ENCODE measurements around the gene ABHD11. TPM values are rescaled to one million over a fixed set of nuclear protein-coding genes. Genes with fewer than 3 reads are reported as not detected.

ABHD11 gene
- polyA plus RNA-seq, 3 donors: 15.0 to 23.7 (median 15.8) TPM

DNA sequence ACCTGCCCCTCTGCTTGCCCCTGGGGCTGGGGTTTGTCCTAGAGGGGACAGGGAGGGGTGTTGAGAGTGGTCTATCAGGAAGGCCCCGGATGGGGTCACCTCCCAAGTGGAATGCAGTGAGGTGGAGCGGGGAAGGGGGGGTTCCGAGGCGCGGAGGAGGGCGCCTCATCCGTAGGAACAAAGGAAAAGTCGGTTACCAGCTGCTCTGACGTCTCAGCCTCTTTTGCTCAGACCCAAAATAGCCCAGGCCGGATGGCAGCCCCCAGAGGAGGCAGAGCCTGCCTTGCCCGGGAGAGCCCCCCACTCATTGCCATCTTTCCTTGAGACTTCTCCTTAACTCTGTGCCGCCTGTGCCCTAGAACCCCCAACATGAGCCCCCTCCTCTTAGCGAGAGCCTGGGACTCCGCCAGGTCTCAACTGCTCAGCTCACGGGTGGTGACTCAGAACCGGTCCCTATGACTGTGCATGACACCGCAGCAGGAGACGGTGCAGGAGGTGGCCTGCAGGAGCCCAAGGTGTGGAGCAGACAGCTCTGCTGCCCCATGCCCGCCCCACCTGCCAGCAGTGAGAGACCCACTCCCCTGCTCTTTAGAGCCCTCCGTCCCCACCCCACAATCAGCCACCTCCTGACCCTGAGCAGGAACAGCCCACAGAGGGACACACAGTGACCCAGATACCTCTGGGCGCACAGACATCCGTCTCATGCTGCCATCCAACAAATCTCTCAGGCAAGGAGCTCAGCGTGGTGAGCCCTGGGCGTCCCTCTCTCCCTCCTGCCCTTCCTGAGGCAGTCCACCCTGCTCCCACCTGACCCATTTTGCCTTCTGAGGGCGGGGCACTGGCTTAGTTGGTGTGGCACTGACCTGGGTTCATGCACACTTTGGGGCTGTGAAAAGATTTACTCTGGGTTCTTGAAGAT is 32.2 kb downstream of the ABHD11 start:
- no peak overlapping the region for H3K27ac ChIP-seq (ENCODE audit: low read depth, low read length)
- 73 to 89% (median 73%) methylated on average over 24 to 25 of the region's 25 CpGs for WGBS, 3 donors

DNA sequence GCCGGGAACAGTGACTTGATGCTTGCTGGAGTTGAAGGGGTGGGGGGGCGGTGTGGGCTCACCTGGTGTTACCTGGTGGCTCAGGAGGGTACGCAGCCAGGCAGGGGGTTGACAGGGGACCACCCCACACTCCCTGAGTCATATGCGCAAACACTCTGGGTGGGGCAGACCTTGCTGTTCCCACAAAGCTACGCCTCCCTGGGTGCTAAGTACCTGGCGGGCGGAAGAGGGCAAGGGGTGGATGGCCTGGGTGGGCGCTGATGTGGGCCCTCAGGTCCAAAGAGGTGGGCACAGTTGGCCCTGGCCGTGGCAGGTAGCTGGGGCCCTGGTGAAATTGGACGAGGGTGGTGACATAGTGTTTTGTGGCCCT is 33.1 kb downstream of the ABHD11 start:
- H3K27ac ChIP-seq (ENCODE audit: low read depth, low read length): no peak overlapping the region
- 90 to 92% (median 90%) methylated on average over 9 to 10 of the region's 10 CpGs for WGBS, 3 donors

- no peak overlapping the region for H3K27ac ChIP-seq (ENCODE audit: low read depth, low read length)
- 72 to 83% (median 81%) methylated on average over 23 of the region's 23 CpGs for WGBS, 3 donors
Observed at GRCh38 chr7:73704640-73705550, 33.7 kb downstream of the ABHD11 start.

DNA sequence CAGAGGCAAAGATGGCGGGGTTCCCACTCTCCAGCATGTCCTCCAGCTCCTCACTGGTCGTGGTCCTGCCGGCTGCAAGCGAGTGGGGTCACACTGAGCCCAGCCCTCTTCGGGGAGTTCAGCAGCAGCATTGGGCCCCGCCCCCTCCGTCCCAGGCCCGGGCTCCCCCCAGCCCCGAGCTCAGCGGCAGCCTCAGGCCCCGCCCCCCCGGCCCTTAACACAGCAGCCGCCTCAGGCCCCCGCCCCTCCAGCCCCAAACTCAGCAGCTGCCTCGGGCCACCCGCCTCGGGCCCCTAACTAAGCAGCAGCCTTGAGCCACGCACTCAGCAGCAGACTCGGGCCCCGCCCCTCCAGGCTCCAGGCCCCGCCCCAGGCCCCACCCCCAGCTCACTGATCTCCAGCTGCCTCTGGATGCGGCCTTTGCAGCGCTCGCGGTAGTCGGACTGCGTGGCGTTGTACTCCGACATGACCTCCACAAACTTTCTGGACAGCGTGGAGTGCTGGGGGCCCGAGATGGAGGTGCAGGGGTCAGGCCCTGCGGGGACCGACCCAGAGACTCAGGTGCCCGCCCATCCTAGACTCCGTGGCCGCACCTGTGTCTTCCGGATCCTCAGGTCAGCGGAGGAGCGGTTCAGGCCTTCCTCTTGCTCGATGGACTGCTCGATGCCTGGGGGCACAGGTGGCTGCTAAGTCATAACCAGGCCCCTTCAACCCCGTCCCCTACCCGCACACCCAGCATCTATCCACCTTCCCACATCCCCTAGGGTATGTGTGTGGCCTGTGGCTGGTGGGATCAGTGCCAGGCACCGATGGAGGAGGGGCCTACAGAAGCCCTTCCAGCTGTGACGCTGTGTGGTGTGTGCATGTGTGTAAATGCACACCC is 34.6 kb downstream of the ABHD11 start:
- H3K27ac ChIP-seq (ENCODE audit: low read depth, low read length): no peak overlapping the region
- 30 to 40% (median 33%) methylated on average over 42 to 45 of the region's 45 CpGs for WGBS, 3 donors

GRCh38 chr7:73703225-73703624 is 35.4 kb downstream of the ABHD11 start:
- WGBS, 3 donors: 65 to 76% (median 71%) methylated on average over 13 of the region's 13 CpGs
- H3K27ac ChIP-seq (ENCODE audit: low read depth, low read length): no peak overlapping the region

DNA sequence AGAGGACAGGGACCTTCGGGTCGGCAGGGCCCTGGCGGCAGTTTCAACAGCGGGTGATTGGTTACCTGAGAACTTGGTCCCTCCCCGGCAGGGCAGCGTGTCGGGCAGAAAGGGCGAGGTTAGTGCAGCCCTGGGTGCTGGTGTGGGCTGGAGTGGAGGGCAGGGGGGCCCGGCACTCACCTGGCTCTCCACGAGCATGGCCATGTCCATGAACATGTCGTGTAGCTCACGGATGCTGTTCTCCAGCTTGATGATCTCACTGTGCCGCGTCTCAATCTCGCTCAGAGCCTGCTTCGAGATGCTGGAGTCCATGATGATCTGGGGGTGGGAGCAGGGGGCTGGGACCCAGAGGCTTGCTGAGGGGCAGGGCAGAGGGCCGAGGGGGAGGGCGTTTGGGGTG is 35.9 kb downstream of the ABHD11 start:
- WGBS, 3 donors: 88 to 96% (median 88%) methylated on average over 17 to 18 of the region's 18 CpGs
- no peak overlapping the region for H3K27ac ChIP-seq (ENCODE audit: low read depth, low read length)

- WGBS, 3 donors: 80 to 87% (median 81%) methylated on average over 8 of the region's 8 CpGs
- H3K27ac ChIP-seq (ENCODE audit: low read depth, low read length): no peak overlapping the region
Observed at GRCh38 chr7:73702226-73702625, 36.4 kb downstream of the ABHD11 start.

- no peak overlapping the region for H3K27ac ChIP-seq (ENCODE audit: low read depth, low read length)
- 58 to 75% (median 74%) methylated on average over 13 of the region's 13 CpGs for WGBS, 3 donors
Observed at GRCh38 chr7:73701357-73701995, 37.1 kb downstream of the ABHD11 start.

- 85 to 91% (median 86%) methylated on average over 15 of the region's 15 CpGs for WGBS, 3 donors
- H3K27ac ChIP-seq (ENCODE audit: low read depth, low read length): no peak overlapping the region
Observed at GRCh38 chr7:73700581-73701134, 37.9 kb downstream of the ABHD11 start.

DNA sequence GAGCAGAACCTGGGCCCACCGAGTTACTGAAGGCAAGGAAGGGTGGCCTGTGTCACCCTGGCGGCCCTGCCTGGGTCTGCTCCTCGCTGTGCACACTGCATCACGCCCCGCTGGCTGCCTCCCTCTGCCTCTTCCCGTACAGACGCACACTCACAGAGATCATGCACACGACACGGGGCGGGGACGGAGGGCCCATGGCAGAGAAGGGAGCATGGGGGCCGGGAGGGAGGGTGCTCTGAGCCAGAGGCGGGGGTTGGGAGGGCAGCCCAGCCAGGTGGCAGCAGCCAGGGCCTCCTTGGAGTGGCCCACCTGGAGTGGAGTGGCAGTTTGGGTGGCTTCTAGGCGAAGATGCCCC is 38.6 kb downstream of the ABHD11 start:
- H3K27ac ChIP-seq (ENCODE audit: low read depth, low read length): no peak overlapping the region
- WGBS, 3 donors: 88 to 91% (median 88%) methylated on average over 10 to 14 of the region's 14 CpGs

DNA sequence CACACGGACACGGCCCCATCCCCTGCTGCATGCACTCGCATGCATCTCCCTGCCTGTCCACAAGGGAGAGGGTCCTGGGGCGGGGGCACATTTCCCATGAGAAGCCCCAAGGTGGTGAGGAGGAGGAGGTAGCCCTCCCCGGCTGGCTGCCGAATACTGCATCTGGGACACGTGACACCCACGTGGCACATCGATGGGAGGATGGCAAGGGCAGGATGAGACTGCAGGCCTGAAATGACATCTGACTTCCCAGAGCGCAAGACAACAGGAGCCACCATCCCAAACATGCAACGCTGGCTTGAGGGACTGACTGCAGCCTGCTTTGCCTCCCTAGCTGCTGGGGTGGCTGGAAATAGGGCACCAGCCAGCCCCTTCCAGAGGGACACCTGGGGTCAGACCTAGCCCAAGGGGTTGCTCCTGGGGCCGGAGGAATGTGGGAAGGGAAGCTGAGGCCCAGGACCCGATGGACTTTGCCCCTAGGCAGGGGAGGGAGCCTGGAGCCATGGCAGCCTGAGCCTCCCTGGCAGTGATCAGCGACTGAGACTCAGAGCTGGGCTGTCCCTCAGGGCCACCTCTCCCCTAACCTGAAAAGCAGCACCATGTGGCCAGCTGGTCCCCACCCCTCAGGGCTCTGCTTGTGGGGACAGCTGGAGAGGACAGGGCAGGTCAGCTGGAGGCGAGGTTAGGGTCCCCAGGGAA is 39.1 kb downstream of the ABHD11 start:
- 79 to 86% (median 86%) methylated on average over 15 of the region's 15 CpGs for WGBS, 3 donors
- H3K27ac ChIP-seq (ENCODE audit: low read depth, low read length): no peak overlapping the region

GRCh38 chr7:73698410-73698809 is 40.2 kb downstream of the ABHD11 start:
- no peak overlapping the region for H3K27ac ChIP-seq (ENCODE audit: low read depth, low read length)
- 88 to 91% (median 90%) methylated on average over 7 of the region's 7 CpGs for WGBS, 3 donors

- 92 to 94% (median 92%) methylated on average over 4 of the region's 4 CpGs for WGBS, 3 donors
Observed at GRCh38 chr7:73696372-73696771, 42.2 kb downstream of the ABHD11 start.

DNA sequence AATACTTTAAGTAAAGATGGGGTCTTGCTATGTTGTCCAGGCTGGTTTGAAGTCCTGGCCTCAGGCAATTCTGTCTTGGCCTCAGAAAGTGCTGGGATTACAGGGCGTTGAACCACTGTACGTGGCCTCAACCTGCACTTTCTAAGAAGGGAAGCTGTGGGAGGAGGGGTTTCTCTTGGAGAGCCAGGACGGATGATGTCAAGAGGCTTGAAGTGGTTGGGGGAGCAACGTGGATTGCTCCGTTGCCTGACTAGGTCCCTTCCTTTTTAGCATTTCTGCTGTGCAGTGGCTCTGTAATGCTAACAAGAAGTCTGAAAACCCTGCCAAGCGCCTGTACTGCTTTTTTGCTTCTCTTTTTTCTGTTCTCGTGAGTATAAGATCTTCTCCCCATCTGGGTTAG is 48.0 kb downstream of the ABHD11 start:
- no peak overlapping the region for H3K27ac ChIP-seq (ENCODE audit: low read depth, low read length)
- WGBS, 3 donors: 84 to 89% (median 86%) methylated on average over 7 of the region's 7 CpGs

More at GRCh38 chr7:73696372-73696771, 42.2 kb downstream of the ABHD11 start:
- H3K27ac ChIP-seq (ENCODE audit: low read depth, low read length): no peak overlapping the region

DNA sequence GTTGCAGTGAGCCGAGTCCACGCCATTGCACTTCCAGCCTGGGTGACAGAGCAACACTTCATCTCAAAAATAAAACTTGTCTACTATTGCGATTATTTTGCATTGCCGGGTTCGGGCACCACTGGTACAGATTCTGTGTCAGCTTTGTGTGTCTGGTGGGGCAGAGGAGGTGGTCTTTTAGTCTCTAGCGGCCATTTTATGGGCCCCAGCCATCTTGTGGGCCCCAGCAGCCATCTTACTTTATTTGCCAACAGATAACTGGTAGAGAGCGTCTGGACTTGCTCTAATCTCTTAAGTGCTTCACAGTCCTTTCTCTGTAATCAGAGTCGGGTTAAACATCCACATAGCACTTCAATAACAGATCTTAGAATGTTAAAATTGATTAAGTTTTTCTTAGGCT is 50.3 kb downstream of the ABHD11 start:
- no peak overlapping the region for H3K27ac ChIP-seq (ENCODE audit: low read depth, low read length)
- 89 to 95% (median 93%) methylated on average over 8 of the region's 8 CpGs for WGBS, 3 donors

Measured in adipose tissue (tissue), 3 donors.